TTC549 (cell line): Measurements from ENCODE around the gene RCAN1.
A peak's percentile ranks its signal among the peaks of the same experiment; 100 is the strongest.

Source experiments
- FAIRE-seq: peaks from 2 replicates; lab custom pipeline; 2012; peaks lifted over from hg19 to GRCh38; lab: Jason Lieb, UNC

Gene RCAN1

DNA sequence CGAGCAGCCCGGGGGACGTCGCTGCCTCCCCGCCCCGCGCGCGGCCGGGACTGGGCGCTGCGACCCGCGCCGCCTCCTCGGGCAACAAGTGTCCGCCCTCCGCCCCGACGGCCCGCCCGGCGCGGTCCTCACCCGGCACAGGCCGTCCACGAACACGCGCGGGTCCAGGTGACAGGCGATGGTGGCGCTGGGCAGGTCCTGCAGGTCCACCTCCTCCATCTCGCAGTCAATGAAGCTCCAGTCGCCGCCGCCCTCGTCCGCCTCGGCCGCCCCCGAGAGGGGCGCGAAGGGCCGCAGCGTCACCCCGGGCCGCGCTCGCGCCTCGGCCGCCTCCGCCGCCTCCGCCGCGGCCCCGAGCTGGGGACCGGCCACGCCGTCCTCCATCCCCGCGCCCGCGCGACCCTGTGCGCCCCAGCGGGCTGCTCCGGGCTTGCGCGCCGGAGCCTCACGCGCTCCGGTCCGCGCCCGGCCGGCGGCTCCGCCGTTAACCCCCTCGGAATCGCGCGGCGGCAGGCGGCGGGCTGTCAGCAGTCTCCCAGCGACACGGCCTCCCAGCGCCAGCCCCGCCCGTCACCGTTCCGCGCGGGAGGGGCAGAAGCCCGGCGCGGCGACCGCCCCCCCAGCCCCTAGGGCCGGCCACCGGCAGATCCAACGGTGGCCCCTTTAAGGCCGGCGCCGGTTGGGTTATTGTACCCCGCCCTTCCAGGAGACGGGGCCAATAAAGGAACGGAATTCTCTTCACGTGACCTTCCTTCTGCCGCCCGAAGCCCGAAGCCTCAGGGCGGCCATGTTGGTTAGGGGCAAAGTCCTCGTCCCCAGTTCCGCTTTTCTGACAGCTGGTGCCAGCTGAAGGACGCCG is at the start of gene RCAN1:
TSS of gene RCAN1 (minus strand) at position 486 of the 859 bp plus-strand sequence. CDS start at position 384, 102 bp downstream.
- FAIRE-seq: peak; percentile 7

GRCh38 chr21:34661848-34662247 is 46.9 kb upstream of the RCAN1 start:
- FAIRE-seq: no peak

DNA sequence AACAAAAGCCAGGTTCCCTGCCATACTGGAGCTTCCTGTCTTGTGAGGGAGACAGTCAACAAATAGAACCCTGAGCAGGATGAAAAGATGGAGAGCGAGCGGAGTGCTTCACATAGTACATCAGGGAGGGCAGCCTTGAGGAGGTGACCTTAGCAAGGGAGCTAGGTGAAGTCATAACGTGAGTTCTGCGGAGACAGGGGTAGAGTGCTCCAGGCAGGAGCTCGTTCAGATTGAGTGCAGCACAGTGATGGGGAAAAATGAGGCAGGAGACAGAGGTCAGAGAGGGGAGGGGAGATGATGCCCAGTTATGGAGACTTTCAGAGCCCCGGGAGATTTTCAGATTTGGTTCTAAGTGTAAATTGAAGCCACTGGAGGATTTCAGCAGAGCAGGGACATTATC is 38.6 kb upstream of the RCAN1 start:
- no peak for FAIRE-seq

GRCh38 chr21:34651642-34652041 is 36.7 kb upstream of the RCAN1 start:
- no peak for FAIRE-seq

- no peak for FAIRE-seq
Measured at GRCh38 chr21:34650861-34651431, 36.0 kb upstream of the RCAN1 start.

DNA sequence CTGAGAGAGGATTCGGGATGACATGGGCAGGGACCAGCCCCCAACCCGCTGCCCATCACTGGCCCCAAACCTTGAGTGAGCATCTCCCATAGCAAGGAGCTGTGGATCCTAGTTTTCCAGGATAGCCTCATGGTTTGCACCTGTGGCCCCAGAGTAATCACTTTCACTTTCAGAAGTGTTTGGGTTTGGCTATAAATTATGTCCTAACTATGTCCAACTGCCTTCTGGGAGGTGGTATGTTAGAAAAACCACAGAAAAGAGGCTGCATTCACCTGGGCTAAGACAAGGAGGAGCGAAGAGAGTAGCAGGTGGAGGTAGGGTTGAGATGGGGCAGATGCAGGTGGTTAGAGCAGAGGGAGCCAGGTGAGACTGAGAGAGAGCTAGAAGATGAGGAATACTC is 34.5 kb upstream of the RCAN1 start:
- no peak for FAIRE-seq

DNA sequence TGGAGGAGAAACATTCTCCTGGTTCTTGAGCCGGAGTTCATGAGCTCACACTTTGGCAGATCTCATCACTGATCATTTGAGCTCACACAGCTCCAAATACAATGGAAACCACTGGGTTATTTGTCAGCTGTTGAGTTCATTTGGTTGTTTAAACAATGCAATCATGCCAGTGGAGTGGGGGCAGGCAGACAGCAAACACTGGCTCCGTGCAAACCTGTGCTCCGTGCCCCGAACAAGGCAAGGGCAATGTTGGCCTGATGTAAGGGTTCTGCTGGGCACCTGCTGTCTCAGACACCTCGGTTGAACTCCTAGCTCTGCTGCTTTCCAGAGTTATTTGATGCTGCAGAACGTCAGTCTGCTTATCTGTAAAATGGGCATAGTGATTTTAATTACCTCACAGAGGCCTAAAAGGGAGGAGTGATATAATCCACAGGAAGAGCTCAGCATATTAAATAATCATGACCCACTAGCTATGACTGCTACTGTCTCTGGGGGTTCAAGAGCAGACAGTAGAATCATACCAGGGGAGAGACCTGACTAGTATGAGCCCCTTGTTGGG is 33.9 kb upstream of the RCAN1 start:
- FAIRE-seq: no peak

DNA sequence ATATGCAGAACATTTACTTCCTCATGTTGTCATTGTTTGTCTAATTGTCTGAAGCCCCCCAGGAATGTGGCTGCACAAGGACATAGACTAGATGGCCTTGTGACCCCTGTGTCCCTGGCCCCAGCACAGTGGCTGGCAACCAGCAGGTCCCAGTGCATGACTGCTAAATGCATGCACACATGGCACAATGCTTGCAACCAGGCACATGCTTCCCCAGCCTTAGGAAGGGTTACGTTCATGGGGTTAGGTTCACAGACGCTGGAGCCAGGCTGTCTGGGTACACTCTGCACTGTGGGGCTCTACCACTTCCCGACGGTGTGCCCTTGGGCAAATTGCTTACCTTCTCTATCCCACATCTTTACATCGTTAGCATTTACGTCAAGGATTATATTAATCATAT is 32.6 kb upstream of the RCAN1 start:
- no peak for FAIRE-seq

DNA sequence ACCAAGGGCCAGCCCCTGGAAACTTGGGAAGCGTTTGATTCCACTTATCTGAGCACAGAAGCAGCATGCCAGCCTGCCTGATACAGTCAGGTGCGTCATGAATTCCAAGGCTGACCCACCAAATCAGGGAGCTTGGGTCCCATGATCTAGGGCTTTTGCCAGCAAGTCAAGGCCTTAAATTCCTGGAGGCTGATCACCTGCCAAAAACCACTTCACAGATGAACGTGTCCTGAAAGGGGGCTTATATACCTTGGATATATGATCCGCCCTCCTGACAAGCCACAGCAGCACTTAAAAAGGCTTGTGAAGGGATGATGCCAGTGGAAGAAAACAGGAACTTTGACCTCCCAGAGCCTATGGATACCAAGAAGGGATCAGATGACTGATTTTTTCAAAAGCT is 29.9 kb upstream of the RCAN1 start:
- FAIRE-seq: no peak

DNA sequence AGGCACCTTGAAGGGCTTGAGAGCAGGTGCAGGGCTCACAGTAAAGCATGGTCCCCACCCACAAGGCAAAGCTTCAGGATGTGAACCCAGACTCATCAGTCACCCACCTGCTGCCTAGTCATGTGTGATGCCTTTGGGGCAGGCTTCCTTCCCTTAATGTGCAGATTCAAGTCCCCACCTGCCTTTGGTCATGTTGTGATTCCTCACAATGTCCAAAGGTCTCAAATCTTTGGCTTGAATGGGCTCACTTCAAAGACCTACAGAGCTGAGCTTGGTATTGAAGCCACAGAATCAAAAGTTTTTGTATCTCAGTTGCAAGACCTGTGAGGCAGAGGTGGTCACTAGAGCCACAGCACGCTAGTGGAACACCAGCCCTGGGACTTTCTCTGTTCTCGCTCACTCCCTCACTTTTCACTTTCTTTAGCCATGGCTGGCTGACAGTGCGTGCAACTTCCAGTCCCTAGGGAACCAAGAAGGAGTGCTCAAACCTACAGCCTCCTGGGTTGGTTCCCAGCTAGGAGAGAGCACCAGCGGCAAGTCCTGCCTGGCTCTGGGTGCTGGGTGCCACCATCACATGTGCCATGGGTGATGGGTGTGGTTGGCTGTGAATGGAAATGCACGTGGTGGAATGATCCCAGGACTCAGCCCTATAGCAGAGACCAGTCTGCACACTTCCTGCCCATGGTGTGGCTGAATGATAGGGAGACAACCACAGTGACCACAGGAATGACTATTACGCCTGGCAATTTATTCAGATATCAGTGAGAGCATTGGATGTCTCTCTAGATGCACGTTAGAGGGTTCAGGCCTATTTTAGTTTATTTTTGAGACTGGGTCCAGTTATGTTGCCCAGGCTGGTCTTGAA is 27.5 kb upstream of the RCAN1 start:
- FAIRE-seq: no peak

DNA sequence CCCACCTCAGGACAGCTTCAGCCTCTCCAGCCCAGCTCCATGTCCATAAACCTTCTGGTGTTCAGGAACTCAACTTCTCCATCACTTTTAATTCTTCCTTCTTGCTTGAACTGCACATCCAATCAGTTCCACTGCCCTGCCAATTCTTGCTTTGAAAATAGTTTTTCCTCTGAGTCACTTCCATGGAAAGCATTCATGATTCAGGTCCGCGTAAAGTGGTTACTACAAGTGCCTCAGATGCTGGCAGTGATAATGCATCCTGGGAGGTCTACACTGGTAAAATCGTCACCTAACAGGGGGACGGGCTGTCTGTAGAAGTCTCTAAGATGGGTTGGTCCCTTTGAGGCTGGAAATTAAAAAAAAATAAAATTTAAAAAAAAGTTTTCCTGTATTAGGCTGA is 25.9 kb upstream of the RCAN1 start:
- no peak for FAIRE-seq

DNA sequence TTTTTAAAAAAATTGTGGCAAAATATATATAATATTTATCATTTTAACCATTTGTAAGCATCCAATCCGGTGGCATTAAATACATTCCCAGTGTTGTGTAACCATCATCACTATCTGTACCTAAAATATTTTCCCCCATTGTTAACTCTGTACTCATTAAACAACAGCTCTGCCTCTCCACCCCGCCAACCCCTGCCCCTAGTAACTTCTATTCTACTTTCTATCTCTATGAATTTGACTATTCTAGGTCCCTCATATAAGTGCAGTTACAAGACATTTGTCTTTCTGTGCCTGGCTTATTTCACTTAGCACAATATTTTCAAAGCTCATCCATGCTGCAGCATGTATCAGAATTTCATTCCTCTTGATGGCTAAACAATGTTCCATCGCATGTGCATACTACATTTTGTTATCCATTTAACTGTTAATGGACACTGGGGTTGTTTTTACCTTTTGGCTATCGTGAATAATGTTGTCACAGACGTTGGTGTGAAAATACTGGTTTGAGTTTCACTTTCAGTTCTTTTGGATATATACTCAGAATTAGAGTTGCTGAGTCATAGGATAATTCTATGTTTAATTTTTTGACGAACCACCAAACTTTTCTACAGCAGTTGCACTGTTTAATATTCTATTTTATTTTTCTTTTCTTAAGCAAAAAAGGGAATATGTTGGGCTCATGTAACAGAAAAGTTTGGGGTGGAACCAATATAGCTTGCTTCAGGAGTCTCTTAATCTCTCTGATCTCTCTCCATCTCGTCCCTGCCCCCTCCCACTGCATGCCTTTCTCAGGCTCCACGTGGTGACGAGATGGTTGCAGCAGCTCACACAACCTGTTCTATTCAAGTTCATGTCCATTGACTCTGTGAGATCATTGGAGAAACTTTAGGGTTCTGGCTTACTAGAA is 25.2 kb upstream of the RCAN1 start:
- no peak for FAIRE-seq

DNA sequence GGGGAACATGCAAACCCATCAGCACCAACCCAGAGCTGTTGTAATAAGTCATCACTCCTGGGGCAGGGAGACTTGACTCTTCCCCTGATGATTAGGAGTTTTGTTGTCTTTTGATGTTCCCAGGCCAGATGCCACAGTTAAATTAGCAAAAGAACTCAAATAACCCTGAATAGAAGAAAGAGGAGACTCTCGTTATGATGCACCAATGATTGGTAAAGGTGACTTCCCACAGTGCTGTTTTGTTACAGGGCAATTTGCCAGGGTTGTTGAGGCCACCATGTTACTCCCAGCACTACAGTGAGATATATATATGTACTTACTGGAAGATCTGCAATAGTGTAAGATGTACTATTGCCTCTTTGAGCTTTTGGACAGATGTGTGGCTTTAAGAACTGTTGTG is 24.3 kb upstream of the RCAN1 start:
- no peak for FAIRE-seq

DNA sequence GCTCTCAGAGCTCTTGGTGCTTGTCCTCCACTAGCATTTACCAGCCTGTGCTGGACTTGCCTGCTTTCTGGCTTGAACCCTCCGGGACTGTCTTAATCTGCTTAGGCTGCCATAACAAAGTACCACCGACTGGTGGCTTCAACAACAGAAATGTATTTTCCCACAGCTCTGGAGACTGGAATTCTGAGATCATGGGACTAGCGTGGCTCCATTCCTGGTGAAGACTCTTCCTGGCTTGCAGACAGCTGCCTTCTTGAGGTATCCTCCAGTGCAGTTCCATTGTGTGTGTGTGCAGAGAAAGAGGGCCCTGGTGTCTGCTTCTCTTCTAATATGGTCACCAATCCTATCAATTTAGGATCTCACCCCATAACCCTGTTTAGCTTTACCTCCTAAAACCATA is 22.0 kb upstream of the RCAN1 start:
- no peak for FAIRE-seq

DNA sequence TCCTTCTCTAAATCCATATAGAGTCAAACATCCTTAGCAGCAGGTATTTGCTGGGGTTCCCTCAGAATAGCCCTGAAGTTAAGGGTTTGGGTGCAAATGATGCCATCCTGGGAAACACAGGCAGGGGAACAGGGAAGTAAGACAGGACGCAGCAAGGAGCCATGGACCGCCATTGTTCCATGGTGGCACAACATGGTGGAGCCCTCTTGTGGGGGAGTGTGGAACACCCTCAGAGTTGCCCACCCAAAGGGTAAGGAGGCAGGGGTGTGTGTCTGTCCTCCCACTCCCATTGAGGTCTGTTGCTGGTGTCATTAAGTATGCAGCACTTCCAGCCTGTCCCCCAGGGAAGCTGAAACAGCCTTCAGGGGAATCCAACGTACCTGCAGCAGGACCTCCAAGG is 20.4 kb upstream of the RCAN1 start:
- FAIRE-seq: no peak

DNA sequence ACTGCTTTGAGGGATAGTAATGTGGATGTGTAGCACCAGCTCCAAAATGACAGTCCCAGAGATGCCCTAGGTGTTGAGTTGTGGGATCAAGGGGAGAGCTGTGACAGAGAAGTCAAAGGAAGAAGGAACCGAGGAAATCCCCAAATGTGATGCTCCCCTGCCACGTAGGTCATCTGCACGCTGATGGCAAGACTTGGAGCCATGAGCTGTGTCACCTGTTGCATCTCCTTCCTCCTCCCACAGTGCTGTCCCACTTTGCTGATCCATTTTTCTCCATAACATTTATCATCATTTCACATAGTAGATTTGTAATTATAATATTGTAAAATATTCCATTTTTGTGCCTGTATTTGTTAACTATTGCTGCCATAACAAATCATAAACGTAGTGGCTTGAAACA is 17.6 kb upstream of the RCAN1 start:
- no peak for FAIRE-seq

DNA sequence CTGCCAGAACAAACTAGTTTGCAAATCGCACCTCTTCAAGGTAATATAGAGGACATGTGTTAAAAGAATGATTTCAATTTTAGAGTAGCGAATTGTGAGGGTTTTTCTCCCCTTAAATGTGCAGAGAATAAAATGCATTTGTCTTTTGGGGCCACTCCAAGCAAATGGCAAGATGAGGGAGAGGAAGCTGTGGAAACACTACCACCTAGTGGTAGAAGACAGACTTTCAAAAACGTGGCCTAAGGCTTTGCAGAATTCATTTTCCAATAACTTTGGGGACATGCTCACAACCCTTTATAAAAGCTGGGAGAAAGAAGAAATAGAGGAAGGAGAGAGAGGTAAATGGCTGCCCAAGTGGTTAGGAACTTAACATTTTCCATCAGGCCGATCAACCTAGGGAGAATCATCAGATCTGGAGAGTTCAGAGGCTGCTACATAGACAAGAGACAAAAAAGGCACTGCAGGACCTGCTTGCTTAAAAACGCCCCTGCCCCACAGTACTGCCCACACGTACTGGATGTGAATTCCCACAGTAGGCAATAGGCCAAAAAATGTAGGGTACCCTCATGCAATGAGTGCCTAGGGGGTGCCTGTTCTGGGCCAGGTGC is 15.7 kb upstream of the RCAN1 start:
- FAIRE-seq: peak; percentile 63

DNA sequence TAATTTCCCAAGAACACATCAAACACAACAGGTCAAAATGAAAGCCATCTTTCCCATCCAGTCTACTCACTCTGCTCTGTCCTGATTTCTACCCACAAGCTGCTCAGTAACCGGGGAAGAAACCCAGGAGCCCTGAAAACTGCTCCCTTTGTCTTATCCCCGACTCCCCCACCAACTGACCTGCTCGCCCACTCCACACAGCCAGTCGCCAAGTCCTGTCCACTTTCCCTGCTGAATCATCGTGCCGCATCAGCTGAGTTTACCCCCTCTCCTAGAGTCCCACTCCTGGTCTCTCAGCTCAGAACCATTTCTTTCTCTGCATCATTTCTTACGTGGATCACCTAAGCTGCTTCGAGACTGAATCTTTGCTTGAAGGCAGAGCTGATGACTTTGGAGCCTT is 11.2 kb upstream of the RCAN1 start:
- no peak for FAIRE-seq

DNA sequence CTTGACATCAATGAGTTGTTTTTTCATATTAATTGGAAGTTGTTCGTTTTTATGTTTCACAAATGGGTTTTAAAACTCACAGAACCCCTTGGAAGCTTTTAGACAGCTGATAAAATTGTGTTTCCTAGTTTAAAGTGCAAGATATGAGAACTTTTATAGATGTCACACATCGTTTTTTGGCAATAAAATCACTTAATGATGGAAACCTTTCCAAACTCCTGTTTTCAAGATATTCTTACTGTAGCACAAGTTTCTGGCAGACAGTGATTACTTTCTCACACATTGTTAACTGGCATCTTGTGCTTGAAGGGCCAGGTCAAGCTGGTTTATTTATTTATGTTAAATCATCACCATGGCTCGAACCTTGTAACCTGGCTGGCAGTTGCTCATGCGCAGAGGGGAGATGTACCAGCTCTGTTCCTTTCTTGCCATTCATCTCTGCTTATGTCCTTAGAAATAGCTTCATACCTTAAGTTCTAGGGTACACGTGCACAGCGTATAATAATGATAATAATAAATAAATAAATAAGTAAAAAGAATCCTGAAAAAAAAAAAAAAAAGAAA is 10.2 kb upstream of the RCAN1 start:
- no peak for FAIRE-seq

DNA sequence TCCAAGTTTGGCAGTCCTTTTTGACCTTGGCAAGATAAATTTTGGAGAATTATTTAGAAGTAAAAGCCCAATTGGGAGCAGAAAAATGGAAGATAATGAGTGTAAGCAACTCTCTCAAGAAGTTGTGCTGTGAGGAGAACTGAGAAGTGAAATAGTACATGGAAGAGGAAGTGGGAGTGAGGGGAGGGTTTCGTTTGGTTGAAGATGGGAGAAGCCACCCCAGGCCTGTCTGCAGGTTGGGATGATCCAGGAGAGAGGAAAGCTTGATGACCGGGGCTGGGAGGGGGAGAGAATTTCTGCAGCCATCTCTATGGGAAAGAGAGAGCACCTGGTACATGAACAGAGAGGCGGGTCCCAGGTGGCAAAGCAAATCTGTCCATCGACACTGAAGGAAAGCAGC is 8.6 kb upstream of the RCAN1 start:
- no peak for FAIRE-seq
